Fibroblast of skin of left biceps (primary cell): ENCODE measurements around the gene GIMAP4.
"Not testable (repeated sequence)": the region's sequence is repeated elsewhere in the genome, so short reads cannot be mapped to it uniquely, and the experiment has no call there.

Experiments
- DNase-seq, 2 experiments: peaks; one replicate each; pipeline ENCODE4 v3.0.0-alpha.2; 2013; ENCODE audit warnings: low read depth in 2 of 2

Gene GIMAP4

DNA sequence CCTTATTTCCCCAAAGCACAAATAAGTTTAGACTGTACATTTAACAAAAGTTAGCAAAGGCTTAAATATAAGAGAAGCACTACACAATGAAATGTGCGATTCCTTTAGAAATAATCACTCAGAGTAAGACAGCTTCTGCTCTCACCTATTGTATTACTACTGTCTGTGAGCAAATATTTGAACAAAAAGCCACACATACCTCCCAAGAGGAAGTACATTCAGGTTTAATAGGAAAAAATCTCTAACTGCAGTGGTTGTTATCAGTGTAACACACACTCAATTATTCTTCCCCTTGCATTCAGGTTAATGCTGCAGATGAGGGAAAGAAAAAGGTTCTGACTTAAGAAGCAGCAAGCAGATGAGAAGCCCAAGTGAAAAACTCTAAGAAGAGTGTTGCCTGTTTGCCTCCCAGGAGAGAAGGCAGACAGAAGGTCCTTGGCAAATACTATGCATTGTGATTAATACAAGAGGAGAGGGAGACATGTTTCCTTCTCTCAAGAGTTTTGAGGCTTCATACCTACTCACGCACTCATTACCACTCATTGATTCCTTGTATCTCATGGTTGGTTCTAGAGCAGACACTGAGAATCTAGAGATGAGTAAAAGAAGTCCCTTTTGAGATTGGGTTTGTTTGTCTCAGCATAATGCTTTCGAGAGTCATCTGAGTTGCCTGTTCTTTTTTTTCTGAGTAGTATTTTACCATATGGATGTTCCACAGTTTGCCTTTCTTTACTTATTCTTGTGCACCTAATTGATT is 13.6 kb downstream of the GIMAP4 start:
- no peak for DNase-seq

DNA sequence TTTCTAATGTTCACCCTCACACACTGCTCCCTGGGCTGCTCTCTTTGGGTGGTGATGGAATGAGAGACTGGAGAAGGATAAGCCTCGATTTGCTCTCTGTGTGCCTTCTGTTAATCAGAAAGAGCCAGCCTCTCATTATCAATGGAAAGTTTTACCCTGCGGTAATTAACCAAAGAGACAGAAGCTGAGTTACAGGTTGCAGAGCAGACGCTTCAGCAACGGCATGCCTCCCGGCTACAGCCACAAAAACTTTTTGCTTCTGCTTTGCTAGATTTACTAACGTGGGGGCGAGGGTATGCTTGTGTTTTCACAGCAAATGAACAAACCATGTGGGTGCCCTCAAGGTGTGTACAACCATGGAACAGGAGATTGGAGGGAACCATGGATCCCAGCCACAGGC is 18.0 kb downstream of the GIMAP4 start:
- DNase-seq: no peak

DNA sequence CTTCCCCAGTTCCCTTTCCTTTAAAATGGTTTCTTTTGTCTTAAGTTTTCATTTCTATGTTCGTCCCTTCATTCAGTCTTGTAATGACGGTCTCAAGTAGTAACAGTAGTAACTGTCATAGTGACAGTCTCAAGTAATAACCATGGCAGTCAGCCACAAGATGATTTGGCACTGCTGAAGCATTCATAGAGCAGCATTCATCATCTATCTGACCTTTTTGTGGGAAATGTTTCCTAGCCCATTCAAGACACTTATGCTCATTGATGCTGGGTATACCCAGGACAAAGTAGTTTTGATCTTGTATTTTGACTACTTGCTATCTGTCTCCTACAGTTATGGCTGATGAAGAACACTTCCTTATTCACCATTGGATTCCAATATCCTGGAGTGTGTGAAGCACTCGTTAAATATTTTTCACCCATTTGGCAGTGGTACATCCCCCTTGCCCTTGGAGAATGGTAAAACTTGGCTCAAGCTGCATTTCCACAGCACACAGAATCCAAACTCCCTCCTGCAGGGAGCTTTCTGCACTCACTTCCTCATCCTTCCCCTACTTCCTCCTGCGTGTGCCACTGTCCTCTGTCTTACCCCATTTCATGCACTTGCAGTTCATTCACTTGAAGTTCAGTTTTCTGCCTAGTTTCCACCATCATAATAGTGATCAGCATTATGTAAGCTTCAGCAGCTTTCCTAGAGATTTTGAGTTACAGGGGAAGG is 19.0 kb downstream of the GIMAP4 start:
- no peak for DNase-seq

- DNase-seq: no peak
Observed at GRCh38 chr7:150586785-150587152, 19.6 kb downstream of the GIMAP4 start.

DNA sequence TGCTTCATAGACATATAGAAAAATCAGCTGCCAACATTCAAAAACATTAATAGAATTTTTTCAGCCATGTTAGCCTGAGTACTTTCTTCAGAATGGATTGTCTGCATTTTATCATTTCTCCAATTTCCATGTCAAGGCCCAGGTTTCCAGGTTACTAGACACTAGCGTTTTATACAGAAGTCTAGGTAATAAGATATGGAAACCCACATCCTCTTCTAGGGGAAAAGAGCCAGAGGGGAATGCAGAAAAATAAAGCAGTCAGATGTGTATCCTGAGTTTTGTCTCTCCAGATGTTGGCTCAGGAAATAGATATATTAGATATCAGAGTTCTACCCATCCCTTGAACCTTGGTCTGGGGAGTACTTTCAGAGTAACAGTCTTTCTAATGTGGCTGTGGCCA is 20.4 kb downstream of the GIMAP4 start:
- DNase-seq: no peak

- DNase-seq: no peak
Observed at GRCh38 chr7:150594805-150595204, 27.6 kb downstream of the GIMAP4 start.

DNA sequence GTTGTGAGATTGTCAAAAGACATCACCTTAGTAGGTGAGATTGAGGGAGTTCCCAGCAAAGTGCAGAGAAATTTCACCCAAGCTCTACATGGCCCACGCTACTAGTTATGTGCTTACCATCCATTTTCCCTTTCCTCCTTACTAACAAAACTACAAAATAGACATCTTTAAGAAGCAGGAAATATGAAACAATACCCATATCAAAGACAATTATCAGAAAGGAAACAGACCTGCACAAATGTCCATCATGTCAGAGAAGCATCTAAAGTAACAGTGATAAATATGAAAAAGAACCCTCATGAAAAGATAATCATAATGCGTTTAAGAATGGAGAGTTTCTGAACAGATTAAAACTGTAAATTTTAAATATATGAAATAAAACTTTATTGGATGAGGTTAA is 28.2 kb downstream of the GIMAP4 start:
- no peak for DNase-seq

DNA sequence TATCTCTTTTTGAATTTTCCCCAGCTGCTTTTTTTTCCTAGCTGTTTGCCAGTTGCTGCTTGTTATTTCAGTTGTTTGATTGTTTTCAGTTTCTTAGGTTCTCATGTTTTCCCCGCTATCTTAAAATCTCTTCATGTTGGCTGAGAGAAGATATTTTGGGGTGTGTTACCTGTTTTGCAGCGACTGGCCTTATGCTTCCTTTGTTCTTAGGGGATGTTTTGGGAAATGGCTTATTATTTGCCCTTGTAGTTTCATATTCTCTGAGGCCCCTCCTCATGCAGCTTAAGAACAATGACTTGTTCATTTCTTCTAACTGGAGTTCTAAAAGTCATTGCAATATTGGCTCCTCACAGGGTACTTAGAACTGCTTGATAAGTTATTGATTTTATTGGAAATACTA is 36.4 kb downstream of the GIMAP4 start:
- DNase-seq: not testable (repeated sequence)

GRCh38 chr7:150610233-150610632 is 43.0 kb downstream of the GIMAP4 start:
- DNase-seq: no peak

GRCh38 chr7:150612925-150613324 is 45.7 kb downstream of the GIMAP4 start:
- DNase-seq: no peak

GRCh38 chr7:150613880-150614279 is 46.7 kb downstream of the GIMAP4 start:
- no peak for DNase-seq

DNA sequence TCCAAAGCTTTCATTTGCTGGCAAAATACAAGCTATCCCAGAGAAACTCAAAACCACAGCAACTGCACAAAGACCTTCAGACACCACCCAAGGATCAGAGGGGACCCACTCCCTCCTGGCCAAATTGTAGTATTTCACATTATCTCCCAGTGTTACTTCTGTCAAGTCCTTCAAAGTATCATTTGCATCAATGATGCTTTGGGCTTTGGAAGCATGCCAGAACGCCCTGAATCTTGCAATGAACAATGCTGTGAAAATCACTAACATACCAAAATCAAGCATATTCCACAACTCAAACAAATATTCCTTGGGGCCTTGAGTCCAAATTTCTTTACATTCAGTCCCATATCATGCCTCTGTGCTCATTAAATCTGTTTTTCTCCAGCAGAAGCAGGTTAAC is 47.2 kb downstream of the GIMAP4 start:
- DNase-seq: not testable (repeated sequence)

DNA sequence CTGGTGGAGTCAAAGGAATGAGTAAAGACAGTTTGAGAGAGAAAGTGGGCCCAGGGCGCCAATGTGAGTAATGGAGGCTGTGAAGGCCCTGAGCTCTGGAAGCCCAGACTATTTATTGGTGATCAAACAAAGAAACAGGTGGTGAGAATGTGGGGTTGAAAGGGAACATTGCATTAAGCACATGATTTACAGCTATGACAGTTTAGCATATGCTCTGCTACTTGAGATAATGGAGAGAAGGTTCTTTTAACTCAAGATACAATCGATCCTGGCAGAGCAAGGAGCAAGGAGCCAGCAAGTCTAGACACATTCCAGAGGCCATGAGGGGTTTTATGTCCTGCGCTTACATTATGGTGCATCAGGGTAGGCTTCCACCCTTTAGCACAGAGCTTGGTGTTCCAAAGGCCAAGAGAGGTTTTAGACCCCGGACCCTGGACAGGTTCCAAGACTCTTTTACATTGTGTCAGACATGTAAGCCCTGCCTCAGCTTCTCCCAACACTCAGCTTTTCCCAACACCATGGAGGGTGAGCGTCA is 48.1 kb downstream of the GIMAP4 start:
- DNase-seq: not testable (repeated sequence)

- no peak for DNase-seq
Observed at GRCh38 chr7:150620061-150620460, 52.9 kb downstream of the GIMAP4 start.

- no peak for DNase-seq
Observed at GRCh38 chr7:150620617-150621371, 53.6 kb downstream of the GIMAP4 start.

DNA sequence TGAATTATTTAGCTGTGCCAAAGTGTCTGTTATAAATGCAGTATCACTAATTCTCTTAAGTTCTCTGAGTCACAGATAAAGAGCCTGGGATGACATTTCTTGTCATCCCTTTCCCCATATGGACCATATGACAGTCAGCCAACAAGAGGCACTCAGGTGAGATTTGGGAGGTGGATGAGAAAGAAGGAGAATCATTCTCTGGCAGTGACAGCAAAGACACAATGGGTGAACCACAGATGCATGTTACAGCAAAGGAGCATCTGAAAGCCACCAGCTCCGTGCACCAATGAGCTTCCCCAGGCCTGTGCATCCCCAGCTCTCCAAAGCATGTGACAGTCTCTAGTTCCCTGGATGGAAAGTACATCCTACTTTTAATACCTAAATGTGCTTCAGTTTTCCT is 54.2 kb downstream of the GIMAP4 start:
- no peak for DNase-seq
